CD4-positive, alpha-beta T cell treated with Interferon alpha-2 for 1 hour (primary cell): ENCODE data around the gene FARP2.

Experiments
- DNase-seq, 2 donors: peaks; one replicate each; pipeline ENCODE4 v3.0.0-alpha.2; 2020 to 2022

Gene FARP2

DNA sequence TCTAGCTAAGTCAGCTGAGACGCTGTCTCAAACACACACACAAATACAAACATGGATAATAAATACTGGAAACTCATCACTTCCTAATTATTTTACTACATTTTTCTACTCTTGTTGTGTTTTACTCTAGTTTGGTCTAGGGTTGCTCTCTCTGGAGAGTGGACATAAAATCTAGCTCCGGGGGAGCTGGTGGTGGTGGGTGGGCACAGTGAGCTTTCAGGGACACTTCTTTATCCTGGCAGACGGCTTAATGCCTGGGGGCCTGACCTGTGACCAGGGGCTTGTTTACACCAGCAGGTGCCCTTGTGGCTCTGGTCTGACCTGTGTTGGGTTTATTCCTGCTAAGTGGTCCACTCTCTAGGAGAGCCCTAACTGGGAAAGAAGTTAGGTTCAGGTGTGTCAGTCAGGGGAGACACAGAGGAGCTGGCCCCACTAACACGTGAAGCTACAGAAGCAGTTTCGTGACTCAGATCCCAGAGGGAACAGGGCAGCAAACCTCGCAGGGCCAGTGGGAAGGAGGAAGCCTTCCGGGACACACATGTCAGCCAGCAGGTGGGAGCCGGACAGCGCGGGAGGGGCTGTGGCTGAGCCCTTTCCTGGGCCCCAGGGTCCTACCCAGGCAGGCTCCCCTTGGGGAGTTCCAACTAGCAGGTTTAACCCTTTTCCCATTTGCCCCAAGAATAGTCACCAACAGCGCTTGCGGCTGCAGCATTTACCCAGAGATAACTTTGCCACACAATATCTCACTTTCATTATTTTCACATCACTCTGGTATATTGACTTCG is 180.0 kb downstream of the FARP2 start:
- DNase-seq = no peak

- no peak for DNase-seq
These were observed 182.9 kb downstream of the FARP2 start for GRCh38 chr2:241538838-241539615.

- no peak for DNase-seq
These were observed 183.7 kb downstream of the FARP2 start for GRCh38 chr2:241539616-241540374.

- DNase-seq = no peak
These were observed 184.3 kb downstream of the FARP2 start for GRCh38 chr2:241540401-241540770.

DNA sequence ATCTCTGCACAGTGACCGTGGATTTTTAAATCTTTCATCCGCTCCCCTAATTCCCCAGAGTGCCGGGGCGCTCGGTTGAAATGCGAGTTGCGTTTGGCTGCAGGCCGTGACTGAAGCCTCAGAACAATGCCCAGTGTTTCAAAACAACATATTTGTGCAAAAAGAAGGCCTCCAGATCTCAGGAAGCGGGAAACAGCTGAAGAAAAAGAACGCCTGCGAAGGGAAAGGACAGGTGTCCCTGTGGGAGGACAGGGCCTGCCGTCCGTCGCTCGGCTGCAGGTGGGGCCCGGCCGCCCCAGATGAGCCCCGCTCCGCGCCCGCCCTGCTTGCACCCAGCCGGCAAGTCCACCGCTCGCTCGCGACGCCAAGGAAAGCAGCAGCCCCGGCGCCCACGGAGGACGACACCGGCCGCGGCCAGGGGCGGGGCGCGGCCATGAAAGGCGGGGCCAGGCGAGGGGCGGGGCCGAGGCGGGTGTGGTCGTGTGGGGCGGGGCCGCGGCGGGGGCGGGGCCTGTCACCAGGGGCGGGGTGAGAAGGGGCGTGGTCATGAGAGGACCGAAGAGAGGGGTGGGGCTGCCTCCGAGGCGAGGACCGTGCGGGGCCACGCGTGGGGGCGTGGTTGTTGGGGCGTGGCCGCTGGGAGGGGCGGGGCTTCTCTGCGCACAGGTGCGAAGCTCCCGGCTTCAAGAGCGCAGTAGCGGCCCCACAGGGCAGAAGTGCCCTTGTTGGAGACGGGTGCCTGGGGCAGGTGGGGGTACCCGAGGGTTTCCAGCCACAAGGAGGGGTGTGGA is 184.9 kb downstream of the FARP2 start:
- DNase-seq = peak; percentile 51 to 60

- no peak for DNase-seq
These were observed 185.6 kb downstream of the FARP2 start for GRCh38 chr2:241541564-241542277.

GRCh38 chr2:241542278-241542605 is 186.2 kb downstream of the FARP2 start:
- no peak for DNase-seq
